Measurements from ENCODE around the gene SRPX. TPM values are rescaled to one million over a fixed set of nuclear protein-coding genes. Genes with fewer than 3 reads are reported as not detected.

Gene SRPX
- total and polyA plus RNA-seq, 2 of the 13 experiments (the other 11 are each of a cell fraction or from before 2014, with no cell fraction given) = 0.30 TPM; not detected in 1

DNA sequence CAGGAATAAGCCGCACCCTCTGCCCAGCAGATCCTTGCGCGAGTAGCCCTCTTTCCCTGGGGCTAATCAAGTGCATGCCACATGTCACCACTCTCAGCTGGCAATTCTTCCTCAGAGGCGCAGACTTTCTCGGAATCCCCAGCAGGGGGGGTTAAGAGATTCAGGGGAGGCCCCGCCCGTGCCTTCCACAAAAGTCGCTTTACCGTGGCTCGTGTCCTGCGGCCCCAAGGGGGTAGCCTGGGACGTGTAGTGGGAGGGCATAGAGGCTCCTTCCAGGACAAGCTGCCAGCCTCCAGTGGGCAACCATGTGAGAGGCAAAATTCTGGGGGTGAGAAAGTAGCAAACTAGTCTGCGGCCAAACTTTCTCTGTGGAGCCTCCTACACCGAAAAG, 652 bp downstream of the SRPX start:
- Histone ChIP-seq H2AFZ (ENCODE audit: low read length) (no peak overlapping the region), H3K9ac (ENCODE audit: insufficient read depth, low read depth, low read length) (no peak overlapping the region), H3K27me3 (ENCODE audit: control insufficient read depth in 1 of 2, insufficient read depth in 2 of 2, low read length in 2 of 2) (peaks cover 2 to 19% of the 10 kb centered on the region in 2 experiments; a peak in 4 of 5 replicates), H3K9me3 (ENCODE audit: low read length) (no peaks in the 10 kb centered on the region), H3K27ac (ENCODE audit: extremely low read length, insufficient read depth, low read length) (no peak overlapping the region), H3K4me2 (ENCODE audit: low read depth, low read length) (peak overlapping the region; percentile 51), H4K20me1 (ENCODE audit: insufficient read depth, low read length) (no peaks in the 10 kb centered on the region), H3K36me3 (replicated peaks in 1 of 2; ENCODE audit: control insufficient read depth in 1 of 2, insufficient read depth in 2 of 2, low read length in 2 of 2) (no peaks in the 10 kb centered on the region), H3K4me3 (replicated peaks in 1 of 3; ENCODE audit: insufficient read depth in 1 of 3, low read depth in 2 of 3, low read length in 3 of 3) (peak overlapping the region in 1 of 3 experiments; percentile 37; a peak in 1 of 6 replicates), H3K4me1 (ENCODE audit: insufficient read depth, low read length) (no peaks in the 10 kb centered on the region), H3K79me2 (ENCODE audit: insufficient read depth, low read length) (no peaks in the 10 kb centered on the region)
- in situ Hi-C loops (cut with HindIII; ENCODE audit: extremely low pct_ligation_motif_present, low pct_unique_long_range_greater_than_20kb) (no loop called here), intact Hi-C loops (cut with micrococcal nuclease; ENCODE audit: unreplicated experiment) (no loop called here)
- TF ChIP-seq ZNF468 (CRISPR knock-in tag; IDR thresholded peaks at IDR 0.05) = no peak
- TF ChIP-seq, protein P1, sequence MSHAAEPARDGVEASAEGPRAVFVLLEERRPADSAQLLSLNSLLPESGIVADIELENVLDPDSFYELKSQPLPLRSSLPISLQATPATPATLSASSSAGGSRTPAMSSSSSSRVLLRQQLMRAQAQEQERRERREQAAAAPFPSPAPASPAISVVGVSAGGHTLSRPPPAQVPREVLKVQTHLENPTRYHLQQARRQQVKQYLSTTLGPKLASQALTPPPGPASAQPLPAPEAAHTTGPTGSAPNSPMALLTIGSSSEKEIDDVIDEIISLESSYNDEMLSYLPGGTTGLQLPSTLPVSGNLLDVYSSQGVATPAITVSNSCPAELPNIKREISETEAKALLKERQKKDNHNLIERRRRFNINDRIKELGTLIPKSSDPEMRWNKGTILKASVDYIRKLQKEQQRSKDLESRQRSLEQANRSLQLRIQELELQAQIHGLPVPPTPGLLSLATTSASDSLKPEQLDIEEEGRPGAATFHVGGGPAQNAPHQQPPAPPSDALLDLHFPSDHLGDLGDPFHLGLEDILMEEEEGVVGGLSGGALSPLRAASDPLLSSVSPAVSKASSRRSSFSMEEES (CRISPR knock-in tag; IDR thresholded peaks at IDR 0.05) = no peak
- TF ChIP-seq, protein P2, sequence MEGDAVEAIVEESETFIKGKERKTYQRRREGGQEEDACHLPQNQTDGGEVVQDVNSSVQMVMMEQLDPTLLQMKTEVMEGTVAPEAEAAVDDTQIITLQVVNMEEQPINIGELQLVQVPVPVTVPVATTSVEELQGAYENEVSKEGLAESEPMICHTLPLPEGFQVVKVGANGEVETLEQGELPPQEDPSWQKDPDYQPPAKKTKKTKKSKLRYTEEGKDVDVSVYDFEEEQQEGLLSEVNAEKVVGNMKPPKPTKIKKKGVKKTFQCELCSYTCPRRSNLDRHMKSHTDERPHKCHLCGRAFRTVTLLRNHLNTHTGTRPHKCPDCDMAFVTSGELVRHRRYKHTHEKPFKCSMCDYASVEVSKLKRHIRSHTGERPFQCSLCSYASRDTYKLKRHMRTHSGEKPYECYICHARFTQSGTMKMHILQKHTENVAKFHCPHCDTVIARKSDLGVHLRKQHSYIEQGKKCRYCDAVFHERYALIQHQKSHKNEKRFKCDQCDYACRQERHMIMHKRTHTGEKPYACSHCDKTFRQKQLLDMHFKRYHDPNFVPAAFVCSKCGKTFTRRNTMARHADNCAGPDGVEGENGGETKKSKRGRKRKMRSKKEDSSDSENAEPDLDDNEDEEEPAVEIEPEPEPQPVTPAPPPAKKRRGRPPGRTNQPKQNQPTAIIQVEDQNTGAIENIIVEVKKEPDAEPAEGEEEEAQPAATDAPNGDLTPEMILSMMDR (CRISPR knock-in tag; IDR thresholded peaks at IDR 0.05) = 0 out of 2 replicates have a peak, but pooled peaks have one; percentile 10
- 4% methylated on average over 5 of the region's 14 CpGs for WGBS (ENCODE audit: low lambda C conversion rate)
- ChIA-PET CTCF (ENCODE audit: low intra/inter-chr PET ratio, low total read pairs) (no interaction called here), POLR2A (no interaction called here)
- no TSS peak for BruUV-seq (replicated peaks)
- DNase-seq (ENCODE audit: low spot score) (no peak), ATAC-seq (peak; percentile 67), FAIRE-seq (no peak)

DNA sequence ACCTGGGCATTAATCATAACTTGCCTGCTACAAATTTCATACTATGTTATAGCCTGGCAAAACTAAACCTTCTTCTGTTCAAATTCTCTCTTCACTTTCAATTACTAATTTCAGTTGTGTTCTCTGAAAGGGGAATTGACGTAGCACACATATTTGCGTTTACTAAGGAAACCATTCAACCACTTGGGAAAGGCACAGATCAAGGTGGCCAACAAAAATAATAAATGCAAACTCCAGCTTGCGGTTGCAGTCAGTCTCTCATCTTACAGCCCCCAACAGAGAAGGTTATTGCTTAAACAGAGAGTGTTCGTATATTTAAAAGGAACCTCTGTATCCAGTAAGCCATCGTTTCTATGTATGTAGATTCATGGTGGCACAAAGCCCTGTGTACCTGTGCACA, 4.0 kb downstream of the SRPX start:
- WGBS (ENCODE audit: low lambda C conversion rate) = 21% methylated on average over 5 of the region's 5 CpGs
- no peak for DNase-seq (ENCODE audit: low spot score)
- H3K9ac ChIP-seq (ENCODE audit: insufficient read depth, low read depth, low read length) = no peak overlapping the region
- no peak overlapping the region for H3K27ac ChIP-seq (ENCODE audit: extremely low read length, insufficient read depth, low read length)
- no peaks in the 10 kb centered on the region for H3K4me1 ChIP-seq (ENCODE audit: insufficient read depth, low read length)
- no peak for FAIRE-seq
- no peak for ATAC-seq
- no peaks in the 10 kb centered on the region for H3K36me3 ChIP-seq (replicated peaks in 1 of 2; ENCODE audit: control insufficient read depth in 1 of 2, insufficient read depth in 2 of 2, low read length in 2 of 2)
- no peaks in the 10 kb centered on the region for H3K9me3 ChIP-seq (ENCODE audit: low read length)
- H3K79me2 ChIP-seq (ENCODE audit: insufficient read depth, low read length) = no peaks in the 10 kb centered on the region
- BruUV-seq (replicated peaks) = no TSS peak
- CTCF ChIA-PET (ENCODE audit: low intra/inter-chr PET ratio, low total read pairs) = no interaction called here
- H3K4me3 ChIP-seq (replicated peaks in 1 of 3; ENCODE audit: insufficient read depth in 1 of 3, low read depth in 2 of 3, low read length in 3 of 3) = no peak overlapping the region
- H3K27me3 ChIP-seq (ENCODE audit: control insufficient read depth in 1 of 2, insufficient read depth in 2 of 2, low read length in 2 of 2) = peaks cover 2 to 19% of the 10 kb centered on the region in 2 experiments; a peak in 4 of 5 replicates
- no peak overlapping the region for H3K4me2 ChIP-seq (ENCODE audit: low read depth, low read length)
- H2AFZ ChIP-seq (ENCODE audit: low read length) = no peak overlapping the region
- no peaks in the 10 kb centered on the region for H4K20me1 ChIP-seq (ENCODE audit: insufficient read depth, low read length)
- POLR2A ChIA-PET = no interaction called here
- intact Hi-C loops (cut with micrococcal nuclease; ENCODE audit: unreplicated experiment) (no loop called here), in situ Hi-C loops (cut with HindIII; ENCODE audit: extremely low pct_ligation_motif_present, low pct_unique_long_range_greater_than_20kb) (no loop called here)
- TF ChIP-seq FOXC1 (CRISPR knock-in tag; IDR thresholded peaks at IDR 0.05; ENCODE audit: borderline replicate concordance) (no peak), ISX (CRISPR knock-in tag; conservative IDR thresholded peaks at IDR 0.05) (no peak), GPN1 (CRISPR knock-in tag; IDR thresholded peaks at IDR 0.05; ENCODE audit: borderline replicate concordance) (no peak), BRCA1 (CRISPR knock-in tag; IDR thresholded peaks at IDR 0.05) (no peak), ZBTB1 (CRISPR knock-in tag; IDR thresholded peaks at IDR 0.05; ENCODE audit: borderline replicate concordance) (no peak), RELA (CRISPR knock-in tag; IDR thresholded peaks at IDR 0.05) (no peak), SMARCC2 (IDR thresholded peaks at IDR 0.05) (no peak), ZBTB20 (CRISPR knock-in tag; IDR thresholded peaks at IDR 0.05; ENCODE audit: borderline replicate concordance, low read depth) (no peak), NBN (conservative IDR thresholded peaks at IDR 0.05) (no peak), KLF11 (CRISPR knock-in tag; IDR thresholded peaks at IDR 0.05) (no peak)
